Peyer's patch (tissue), 4 donors: ENCODE measurements around the gene KRT80.

Source experiments
- CTCF ChIP-seq, 6 experiments: fragments of 450-650 bp in 4 of 6; fragments of 200-600 bp in 2 of 6; sonication (generic) in 1 of 6; IDR thresholded peaks; one replicate each; pipeline ENCODE4 v1.5.1; 2017 to 2019; ENCODE audit warnings: antibody characterized with exemption in 6 of 6, mild to moderate bottlenecking in 3 of 6, moderate library complexity in 1 of 6
- POLR2A ChIP-seq, 2 donors: fragments of 450-650 bp; IDR thresholded peaks; one replicate each; pipeline ENCODE4 v1.5.1; 2017; ENCODE audit warnings: antibody characterized with exemption in 2 of 2, mild to moderate bottlenecking in 2 of 2, moderate library complexity in 2 of 2

DNA sequence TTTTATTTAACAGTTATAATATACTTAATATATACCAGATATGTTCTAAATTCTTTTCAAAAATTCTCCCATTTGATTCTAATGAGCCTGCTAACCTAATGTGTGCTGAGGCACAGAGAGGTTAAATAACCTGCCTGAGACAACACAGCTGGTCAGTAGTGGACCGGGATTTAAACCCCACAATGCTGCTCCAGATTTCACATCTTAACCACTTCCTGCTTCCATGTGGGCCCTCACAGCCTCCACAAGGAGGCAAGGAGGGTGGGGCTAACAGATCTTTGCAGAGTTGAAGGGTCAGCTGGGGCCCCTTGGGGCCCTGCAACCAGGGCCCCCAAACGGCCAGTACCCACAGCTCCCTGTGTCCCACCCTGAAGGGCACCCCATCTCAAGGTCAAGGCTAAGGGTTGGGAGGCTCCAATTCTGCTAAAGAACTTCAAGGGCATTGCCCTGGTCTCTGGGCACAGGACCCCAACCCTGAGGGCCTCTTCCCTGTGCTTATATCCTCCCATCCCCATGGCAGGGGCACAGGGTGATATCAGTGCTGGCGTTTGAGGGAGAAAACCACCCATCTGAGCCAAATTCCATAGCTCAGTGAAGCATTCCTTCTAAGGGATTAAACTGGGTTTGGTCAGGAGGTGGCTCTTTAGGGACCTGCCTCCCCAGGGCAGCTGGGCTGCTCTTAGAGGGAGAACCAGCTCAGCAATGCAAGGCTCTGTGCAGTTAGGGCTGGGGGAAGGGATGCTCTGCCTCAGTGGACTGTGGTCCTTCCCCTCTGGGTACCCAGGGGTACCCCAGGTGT is 2.2 kb downstream of the KRT80 start:
- TF ChIP-seq POLR2A (IDR thresholded peaks at IDR 0.05) (no peak), CTCF (IDR thresholded peaks at IDR 0.05) (no peak)
